ENCODE results near the gene SDHA.
"Not testable (repeated sequence)": the region's sequence is repeated elsewhere in the genome, so short reads cannot be mapped to it uniquely, and the experiment has no call there.

DNA sequence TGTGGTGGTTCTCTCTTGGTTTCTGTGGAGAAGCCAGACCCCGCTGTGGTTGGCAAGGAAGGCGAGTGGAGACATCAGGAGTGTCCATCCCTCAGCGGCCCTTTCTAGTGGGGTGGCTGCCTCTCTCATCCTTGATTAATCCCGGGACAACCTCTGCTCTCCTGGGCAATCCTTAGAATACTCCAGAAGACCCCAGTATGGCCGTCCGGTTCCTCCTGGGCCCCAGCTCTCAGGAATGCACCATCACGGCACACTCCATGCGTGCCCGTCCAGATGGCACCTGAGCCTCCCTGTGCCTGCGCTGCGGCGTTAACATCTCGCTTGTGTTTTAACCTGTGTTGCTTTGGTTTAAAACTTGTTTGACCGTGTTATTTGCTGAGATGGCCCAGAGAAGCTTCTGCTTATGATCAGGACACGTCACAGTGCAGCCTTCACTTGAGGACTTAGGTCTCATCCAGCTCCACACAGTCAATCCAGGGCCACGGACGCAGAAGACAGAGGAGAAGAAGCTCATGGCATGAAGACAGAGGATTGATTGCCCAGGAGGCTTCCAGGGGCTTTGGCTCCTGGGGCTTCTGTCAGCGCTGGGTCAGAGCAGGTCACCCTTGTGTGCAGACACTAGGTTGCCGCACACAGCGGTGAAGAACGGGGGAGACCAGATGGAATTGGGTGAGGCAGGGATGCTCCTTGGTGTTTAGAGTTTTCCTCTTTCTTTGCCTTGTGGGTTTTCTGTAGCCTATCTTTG lies 82.7 kb downstream of the SDHA start:
- TF ChIP-seq POLR2A (IDR thresholded peaks at IDR 0.05; ENCODE audit: low read length); GATA1 (IDR thresholded peaks at IDR 0.05; ENCODE audit: low read depth, low read length): not testable (repeated sequence)
